Breast epithelium (tissue), 4 donors: Measurements from ENCODE around the gene CREM. TPM values are rescaled to one million over a fixed set of nuclear protein-coding genes. Genes with fewer than 3 reads are reported as not detected.

ENCODE experiments used
- DNase-seq, 2 donors: peaks; one replicate each; pipeline ENCODE4 v3.0.0-alpha.2; 2019; ENCODE audit warnings: low spot score in 2 of 2
- H3K27ac ChIP-seq, 2 donors: fragments of 200-600 bp; sonication (generic) in 1 of 2; one replicate each; pipeline ENCODE4 v1.5.1; 2016 to 2019; ENCODE audit warnings: mild to moderate bottlenecking in 1 of 2
- H3K27me3 ChIP-seq, 2 donors: fragments of 200-600 bp; sonication (generic) in 1 of 2; one replicate each; pipeline versions ENCODE4 v1.5.1 to v1.6.0; 2017 to 2019; ENCODE audit warnings: control low read depth in 1 of 2, mild to moderate bottlenecking in 1 of 2
- H3K36me3 ChIP-seq: fragments of 200-600 bp; one replicate; pipeline ENCODE4 v1.5.1; 2019
- H3K4me1 ChIP-seq, 2 donors: fragments of 200-600 bp; sonication (generic); one replicate each; pipeline ENCODE4 v1.5.1; 2016 to 2019; ENCODE audit warnings: control low read depth in 1 of 2
- H3K4me3 ChIP-seq, 3 donors: fragments of 200-600 bp; sonication (generic); 1 replicate in 2 of 3; 2 replicates in 1 of 3; pipeline ENCODE4 v1.5.1; 2016 to 2019; ENCODE audit warnings: mild to moderate bottlenecking in 3 of 3, moderate library complexity in 2 of 3
- H3K9me3 ChIP-seq, 2 donors: fragments of 200-600 bp; sonication (generic) in 1 of 2; one replicate each; pipeline ENCODE4 v1.5.1; 2016 to 2019; ENCODE audit warnings: control low read depth in 1 of 2
- CTCF ChIP-seq, 3 donors: fragments of 450-650 bp; IDR thresholded peaks; one replicate each; pipeline ENCODE4 v1.5.1; 2016 to 2017; ENCODE audit warnings: antibody characterized with exemption in 3 of 3, mild to moderate bottlenecking in 3 of 3, moderate library complexity in 3 of 3
- POLR2A ChIP-seq: fragments of 450-650 bp; IDR thresholded peaks from one replicate; pipeline ENCODE4 v1.6.1; 2016; ENCODE audit warnings: antibody characterized with exemption, mild to moderate bottlenecking, moderate library complexity
- POLR2AphosphoS5 ChIP-seq, 3 donors: sonication (generic); formaldehyde crosslinking; IDR thresholded peaks; one replicate each; pipeline ENCODE4 v1.6.1; 2017; ENCODE audit warnings: antibody characterized with exemption in 3 of 3
- intact Hi-C: fragments of 100-400 bp; cut with DNase I; formaldehyde crosslinking; loops from one replicate; pipeline ENCODE4 v1.15.1; 2023; ENCODE audit warnings: low total_unique reads
- total RNA-seq, 3 donors: library from RNA; depleted of rRNA; stranded (reverse); fragments of >200 nt; gene quantifications; one replicate each; pipeline ENCODE4 v1.1.0, GENCODE V29; 2016

Gene CREM
- total RNA-seq, 3 donors from 2014 or later = 30.6 to 55.4 (median 41.6) TPM

DNA sequence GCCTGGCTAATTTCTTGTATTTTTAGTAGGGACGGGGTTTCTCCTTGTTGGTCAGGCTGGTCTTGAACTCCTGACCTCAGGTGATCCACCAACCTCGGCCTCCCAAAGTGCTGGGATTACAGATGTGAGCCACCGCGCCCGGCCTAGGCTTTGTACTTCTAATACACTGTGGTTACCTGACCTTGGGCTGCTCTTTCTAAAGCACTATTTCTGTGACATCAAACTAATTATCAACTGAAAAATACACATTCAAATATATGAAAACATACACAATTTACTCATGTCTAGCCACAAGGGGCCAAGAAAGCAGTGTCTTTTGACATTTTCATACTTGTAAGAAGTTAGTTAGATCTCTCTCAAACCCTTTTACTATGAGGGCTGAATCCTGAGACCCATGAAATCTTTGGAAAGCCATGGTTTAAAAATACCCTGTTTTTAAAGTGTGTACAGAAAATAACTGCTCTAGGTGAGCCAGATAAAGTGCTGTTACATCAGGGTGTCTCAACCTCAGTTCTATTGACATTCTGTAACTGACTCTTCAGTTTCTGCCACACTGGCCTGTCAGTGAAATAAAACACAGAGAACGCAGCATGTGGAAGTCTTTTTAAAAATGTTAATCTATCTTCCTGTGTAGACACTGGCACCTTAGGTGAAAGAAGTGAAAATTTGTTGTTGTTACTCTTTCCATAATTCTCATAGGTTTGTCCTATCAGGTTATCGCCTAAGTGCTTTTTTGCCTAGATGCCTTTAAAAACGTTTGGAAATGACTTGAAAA lies 58.8 kb downstream of the CREM start:
- no peak for TF ChIP-seq CTCF (IDR thresholded peaks at IDR 0.05)
- TF ChIP-seq POLR2AphosphoS5 (IDR thresholded peaks at IDR 0.05) = no peak
- TF ChIP-seq POLR2A = no peak
- Histone ChIP-seq H3K36me3 (no peaks in the 10 kb centered on the region), H3K4me1 (no peaks in the 10 kb centered on the region), H3K4me3 (no peak overlapping the region), H3K27ac (no peak overlapping the region), H3K9me3 (no peaks in the 10 kb centered on the region), H3K27me3 (no peaks in the 10 kb centered on the region)
- intact Hi-C loops = no loop called here
- no peak for DNase-seq

DNA sequence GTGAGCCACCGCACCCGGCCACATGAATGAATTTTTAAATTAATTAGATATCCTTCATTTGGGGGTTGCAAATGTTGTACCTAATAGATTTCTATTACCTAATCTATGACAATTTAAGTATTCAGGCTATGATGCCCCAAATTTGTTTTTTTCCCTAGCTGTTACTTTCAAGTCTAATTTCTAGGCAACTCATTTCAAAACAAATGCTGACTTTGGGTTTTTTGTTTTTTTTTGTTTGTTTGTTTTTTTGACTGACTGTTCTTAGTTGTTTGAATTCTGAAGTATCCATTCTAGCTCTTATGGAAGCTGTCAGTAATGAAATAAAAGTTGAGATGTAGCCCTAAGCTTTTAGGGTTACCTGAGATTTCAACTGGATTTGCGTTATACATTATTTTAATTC lies 62.3 kb downstream of the CREM start:
- TF ChIP-seq POLR2AphosphoS5 (IDR thresholded peaks at IDR 0.05) = no peak
- no peak for TF ChIP-seq POLR2A
- no peak for TF ChIP-seq CTCF (IDR thresholded peaks at IDR 0.05)
- DNase-seq = no peak
- Histone ChIP-seq H3K27me3 (no peaks in the 10 kb centered on the region), H3K9me3 (no peaks in the 10 kb centered on the region), H3K4me3 (no peak overlapping the region), H3K4me1 (no peaks in the 10 kb centered on the region), H3K27ac (no peak overlapping the region), H3K36me3 (no peaks in the 10 kb centered on the region)
- intact Hi-C loops = no loop called here

DNA sequence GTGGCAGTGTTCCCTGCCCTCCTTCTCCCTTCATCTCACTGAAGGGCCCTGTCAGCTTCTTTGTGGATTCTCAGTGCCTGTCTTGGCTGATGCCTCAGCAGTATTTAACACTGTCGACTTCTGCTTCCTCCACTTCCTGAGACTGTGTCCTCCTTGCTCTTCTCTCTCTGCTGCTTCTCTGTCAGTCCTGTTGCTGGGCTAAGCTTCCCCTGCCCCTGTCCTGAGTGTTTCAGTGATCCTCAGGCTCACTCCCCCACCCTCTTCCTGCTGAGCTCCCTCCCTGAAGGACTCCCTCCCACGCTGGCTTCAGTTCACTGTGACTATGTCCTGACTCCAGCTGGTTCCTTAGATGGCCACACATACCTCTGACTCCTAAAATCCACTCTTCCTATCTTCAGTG lies 64.9 kb downstream of the CREM start:
- H3K27ac ChIP-seq = peak overlapping the region in 1 of 2 donors; percentile 44
- no peak for DNase-seq
- no peaks in the 10 kb centered on the region for H3K9me3 ChIP-seq
- no peaks in the 10 kb centered on the region for H3K36me3 ChIP-seq
- intact Hi-C loops = no loop called here
- TF ChIP-seq POLR2A (no peak), CTCF (IDR thresholded peaks at IDR 0.05) (no peak), POLR2AphosphoS5 (IDR thresholded peaks at IDR 0.05) (no peak)
- no peaks in the 10 kb centered on the region for H3K27me3 ChIP-seq
- H3K4me1 ChIP-seq = no peaks in the 10 kb centered on the region
- H3K4me3 ChIP-seq = no peak overlapping the region

- no peaks in the 10 kb centered on the region for H3K4me1 ChIP-seq
- no peak overlapping the region for H3K4me3 ChIP-seq
- no peaks in the 10 kb centered on the region for H3K9me3 ChIP-seq
- no peak for DNase-seq
- no peaks in the 10 kb centered on the region for H3K36me3 ChIP-seq
- intact Hi-C loops = no loop called here
- H3K27me3 ChIP-seq = no peaks in the 10 kb centered on the region
- TF ChIP-seq POLR2AphosphoS5 (IDR thresholded peaks at IDR 0.05) = no peak
- no peak for TF ChIP-seq POLR2A
- no peak for TF ChIP-seq CTCF (IDR thresholded peaks at IDR 0.05)
- no peak overlapping the region for H3K27ac ChIP-seq
Measured at GRCh38 chr10:35192645-35193249, 66.1 kb downstream of the CREM start.

DNA sequence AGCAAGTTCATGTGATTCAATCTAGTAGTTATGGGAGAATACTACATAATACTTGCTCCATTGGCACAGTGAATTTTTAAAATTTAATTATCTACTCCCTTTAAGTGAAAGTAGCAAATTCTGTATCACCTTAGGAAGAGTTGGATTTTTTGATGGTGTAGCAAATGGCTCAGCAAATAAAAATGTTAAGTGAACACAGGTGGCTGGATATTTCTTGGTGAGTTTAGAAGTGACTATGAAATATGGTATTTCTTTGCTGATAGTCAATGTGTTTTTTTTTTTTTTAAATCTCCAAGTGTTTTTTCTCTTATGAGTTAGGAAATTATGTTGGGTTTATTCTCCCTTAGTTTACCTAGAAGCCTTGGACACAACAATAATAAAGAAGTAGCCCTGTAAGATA lies 67.8 kb downstream of the CREM start:
- Histone ChIP-seq H3K9me3 (no peaks in the 10 kb centered on the region), H3K4me1 (no peaks in the 10 kb centered on the region), H3K27ac (no peak overlapping the region), H3K4me3 (no peak overlapping the region), H3K36me3 (no peaks in the 10 kb centered on the region), H3K27me3 (no peaks in the 10 kb centered on the region)
- no peak for TF ChIP-seq POLR2AphosphoS5 (IDR thresholded peaks at IDR 0.05)
- no peak for TF ChIP-seq POLR2A
- TF ChIP-seq CTCF (IDR thresholded peaks at IDR 0.05) = no peak
- intact Hi-C loops = no loop called here
- DNase-seq = no peak
